H1 (cell line): ENCODE measurements around the gene PER2. TPM values are rescaled to one million over a fixed set of nuclear protein-coding genes. Genes with fewer than 3 reads are reported as not detected.

ENCODE experiments used
- FOSL1 ChIP-seq: IDR thresholded peaks from 2 replicates; pipeline ENCODE4 v1.6.1; 2011; ENCODE audit warnings: mild to moderate bottlenecking, low read depth, low read length, moderate library complexity; ENCODE audit not compliant: insufficient read depth
- GABPA ChIP-seq: IDR thresholded peaks from 2 replicates; pipeline ENCODE4 v1.6.1; 2011; ENCODE audit warnings: mild to moderate bottlenecking, low read length, moderate library complexity, borderline replicate concordance; ENCODE audit not compliant: insufficient read depth
- GTF2F1 ChIP-seq: IDR thresholded peaks from 2 replicates; pipeline ENCODE4 v1.6.1; 2012; ENCODE audit warnings: low read depth, low read length, improper control_type of control experiment, borderline replicate concordance
- RBBP5 ChIP-seq: IDR thresholded peaks from 2 replicates; pipeline ENCODE4 v1.7.1; 2012; ENCODE audit warnings: low read depth, mild to moderate bottlenecking, inconsistent platforms, low read length, moderate library complexity, borderline replicate concordance
- TAF1 ChIP-seq: IDR thresholded peaks from 2 replicates; pipeline ENCODE4 v1.6.1; 2011; ENCODE audit warnings: mild to moderate bottlenecking, low read depth, low read length
- polyA plus RNA-seq, 7 experiments: library from polyadenylated mRNA; depleted of rRNA in 3 of 7; stranded (reverse) in 5 of 7; unstranded in 2 of 7; fragments of >200 nt in 5 of 7; fragments of 200-250 nt in 2 of 7; gene quantifications; 1 replicate in 5 of 7; 2 replicates in 1 of 7; 4 replicates in 1 of 7; pipeline versions ENCODE4 v1.2.1 to v1.2.3, GENCODE V29; 2011 to 2013; ENCODE audit warnings: missing spikeins in 2 of 7, mixed read lengths in 2 of 7
- total RNA-seq: library from RNA; stranded (reverse); fragmentation: NEBNext Ultra II Directional; extraction: Animal tissue kit (Norgen Biotek cat#: 25700); gene quantifications from 2 replicates; pipeline ENCODE4 v1.2.1, GENCODE V29; 2021

The PER2 gene
- total and polyA plus RNA-seq, 2 of the 8 experiments (the other 6 are each of a cell fraction or from before 2014, with no cell fraction given): 0.91 to 5.5 TPM

- TF ChIP-seq TAF1 (no peak), RBBP5 (no peak), GABPA (no peak), FOSL1 (no peak), GTF2F1 (no peak)
These were observed 34.2 kb downstream of the PER2 start (continued) for GRCh38 chr2:238254095-238254723.
